Lung microvascular endothelial cell (primary cell): ENCODE data around the gene GMNN. TPM values are rescaled to one million over a fixed set of nuclear protein-coding genes. Genes with fewer than 3 reads are reported as not detected.
"Not testable (repeated sequence)": the region's sequence is repeated elsewhere in the genome, so short reads cannot be mapped to it uniquely, and the experiment has no call there.

Source experiments
- DNase-seq, 2 donors: peaks; one replicate each; pipeline versions ENCODE4 v3.0.0 to v3.0.0-alpha.2; 2010; ENCODE audit warnings: low read depth in 2 of 2
- total RNA-seq: library from RNA; depleted of rRNA; stranded (reverse); fragments of >200 nt; gene quantifications from 2 replicates; pipeline ENCODE4 v1.2.1, GENCODE V29; 2014

GMNN gene
- total RNA-seq, 1 donor from 2014 or later = 7.9 TPM

- DNase-seq = no peak
These were observed 13.4 kb upstream of the GMNN start for GRCh38 chr6:24761193-24761835.

- DNase-seq = no peak
These were observed 12.9 kb upstream of the GMNN start for GRCh38 chr6:24761851-24762250.

- DNase-seq = no peak
These were observed 11.2 kb upstream of the GMNN start for GRCh38 chr6:24763578-24763977.

DNA sequence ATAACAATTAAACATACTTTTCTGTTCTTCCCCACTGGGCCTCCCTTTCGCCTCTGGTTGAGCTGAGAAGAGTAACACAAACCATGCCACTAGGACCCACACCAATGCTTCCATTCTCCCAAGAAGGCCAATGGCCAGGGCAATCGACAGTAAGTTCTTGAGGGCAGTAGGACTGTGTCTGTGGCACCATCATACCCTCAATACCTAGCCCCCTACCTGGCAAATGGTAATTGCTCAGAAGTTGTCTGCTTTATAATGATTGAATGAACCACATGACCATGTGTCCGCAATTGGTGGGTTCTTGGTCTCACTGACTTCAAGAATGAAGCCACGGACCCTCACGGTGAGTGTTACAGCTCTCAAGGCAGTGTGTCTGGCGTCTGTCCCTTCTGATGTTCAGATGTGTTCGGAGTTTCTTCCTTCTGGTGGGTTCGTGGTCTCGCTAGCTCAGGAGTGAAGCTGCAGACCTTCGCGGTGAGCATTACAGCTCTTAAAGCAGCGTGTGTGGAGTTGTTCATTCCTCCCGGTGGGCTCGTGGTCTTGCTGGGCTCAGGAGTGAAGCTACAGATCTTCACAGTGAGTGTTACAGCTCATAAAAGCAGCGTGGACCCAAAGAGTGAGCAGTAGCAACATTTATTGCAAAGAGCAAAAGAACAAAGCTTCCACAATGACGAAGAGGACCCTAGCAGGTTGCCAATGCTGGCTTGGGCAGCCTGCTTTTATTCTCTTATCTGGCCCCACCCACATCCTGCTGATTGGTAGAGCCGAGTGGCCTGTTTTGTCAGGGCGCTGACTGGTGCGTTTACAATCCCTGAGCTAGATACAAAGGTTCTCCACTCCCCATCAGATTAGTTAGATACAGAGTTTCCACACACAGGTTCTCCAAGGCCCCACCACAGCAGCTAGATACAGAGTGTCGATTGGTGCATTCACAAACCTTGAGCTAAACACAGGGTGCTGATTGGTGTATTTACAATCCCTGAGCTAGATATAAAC is 9.6 kb upstream of the GMNN start:
- DNase-seq = not testable (repeated sequence)

DNA sequence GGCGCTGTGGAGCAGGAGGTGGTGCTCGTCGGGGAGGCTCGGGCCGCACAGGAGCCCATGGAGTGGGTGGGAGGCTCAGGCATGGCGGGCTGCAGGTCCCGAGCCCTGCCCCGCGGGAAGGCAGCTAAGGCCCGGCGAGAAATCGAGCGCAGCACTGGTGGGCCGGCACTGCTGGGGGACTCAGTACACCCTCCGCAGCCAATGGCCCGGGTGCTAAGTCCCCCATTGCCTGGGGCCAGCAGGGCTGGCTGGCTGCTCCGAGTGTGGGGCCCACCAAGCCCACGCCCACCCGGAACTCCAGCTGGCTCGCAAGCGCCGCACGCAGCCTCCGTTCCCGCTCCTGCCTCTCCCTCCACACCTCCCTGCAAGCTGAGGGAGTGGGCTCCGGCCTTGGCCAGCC is 8.8 kb upstream of the GMNN start:
- DNase-seq = not testable (repeated sequence)

- DNase-seq = peak; percentile 47 to 53
These were observed 7.9 kb upstream of the GMNN start for GRCh38 chr6:24766680-24767462.

- no peak for DNase-seq
These were observed 6.4 kb upstream of the GMNN start for GRCh38 chr6:24768361-24768760.

GRCh38 chr6:24775520-24776058 is 852 bp downstream of the GMNN start:
- DNase-seq = peak in 1 of 2 donors; percentile 66

GRCh38 chr6:24777227-24777626 is 2.5 kb downstream of the GMNN start:
- DNase-seq = no peak

- no peak for DNase-seq
These were observed 3.4 kb downstream of the GMNN start for GRCh38 chr6:24778121-24778520.

DNA sequence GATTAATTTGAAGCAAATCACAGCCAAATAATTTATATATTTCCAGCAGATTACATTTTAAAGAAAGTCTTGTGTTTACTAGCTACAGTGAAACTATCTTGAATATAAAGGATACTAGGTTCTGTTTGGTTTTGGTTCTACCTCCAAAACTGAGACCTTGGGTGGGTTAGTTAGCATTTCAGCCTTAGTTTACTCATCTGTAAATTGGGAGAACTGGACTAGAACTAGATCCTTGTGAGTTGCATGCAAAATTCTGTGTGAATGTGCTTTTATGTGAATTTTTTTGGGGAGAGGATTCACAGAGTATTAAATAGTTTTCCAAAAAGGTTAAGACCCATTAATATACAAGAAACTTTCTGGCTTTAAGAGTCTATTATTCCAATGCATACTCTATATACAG is 4.1 kb downstream of the GMNN start:
- no peak for DNase-seq

DNA sequence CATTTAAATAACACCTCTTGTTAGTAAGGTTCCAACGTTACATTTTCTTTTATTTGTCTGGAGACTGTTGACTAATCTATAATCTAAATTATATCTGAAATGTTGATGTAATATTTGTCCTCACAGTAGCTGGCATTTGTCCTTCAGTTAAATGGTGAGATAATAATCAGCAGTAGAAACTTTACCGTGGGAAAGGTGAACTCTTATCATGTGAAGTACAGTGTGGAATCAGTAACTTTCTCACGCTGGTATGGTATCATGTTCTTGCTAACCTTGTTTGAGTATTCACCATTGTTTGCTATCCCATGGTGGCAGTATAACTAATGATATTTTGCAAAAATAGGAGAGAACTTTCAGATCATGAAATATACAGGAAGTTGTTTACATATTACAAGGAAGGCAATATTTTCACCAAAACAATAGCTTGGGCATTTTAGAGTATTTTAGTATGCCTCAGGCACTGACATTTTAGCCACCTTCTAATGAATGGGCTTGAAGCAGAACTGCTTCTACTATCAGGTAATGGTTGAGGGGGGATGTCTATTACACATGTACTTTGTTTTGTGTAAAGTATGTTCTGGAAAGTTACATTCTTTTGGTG is 4.8 kb downstream of the GMNN start:
- DNase-seq = peak; percentile 22 to 27

GRCh38 chr6:24780206-24780605 is 5.5 kb downstream of the GMNN start:
- DNase-seq = no peak

DNA sequence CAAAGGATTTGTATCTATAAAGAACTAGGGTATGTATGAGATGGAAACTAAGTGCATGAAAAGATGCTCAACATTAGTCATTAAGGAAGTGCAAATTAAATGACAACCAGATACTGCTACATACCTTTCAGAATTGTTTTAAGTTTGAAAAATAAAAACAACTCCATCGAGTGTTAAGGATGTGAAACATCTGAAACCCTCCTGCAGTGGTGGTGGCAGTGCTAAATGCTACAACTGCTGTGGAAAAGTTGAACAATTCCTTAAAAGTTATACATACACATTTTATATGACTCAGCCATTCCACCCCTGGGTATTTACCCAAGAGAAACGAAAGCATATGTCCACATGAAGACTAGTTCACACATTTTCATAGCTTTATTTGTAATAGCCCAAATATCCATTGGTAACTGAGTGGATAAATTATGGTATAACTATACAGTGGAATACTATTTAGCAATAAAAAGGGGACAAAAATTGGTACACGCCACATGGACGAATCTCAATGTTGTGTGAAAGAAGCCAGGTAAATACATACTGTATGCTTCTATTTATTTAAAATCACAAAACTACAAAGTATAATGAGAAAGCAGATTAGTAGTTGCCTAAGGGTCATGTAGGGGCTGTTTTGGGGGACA is 13.4 kb downstream of the GMNN start:
- no peak for DNase-seq

DNA sequence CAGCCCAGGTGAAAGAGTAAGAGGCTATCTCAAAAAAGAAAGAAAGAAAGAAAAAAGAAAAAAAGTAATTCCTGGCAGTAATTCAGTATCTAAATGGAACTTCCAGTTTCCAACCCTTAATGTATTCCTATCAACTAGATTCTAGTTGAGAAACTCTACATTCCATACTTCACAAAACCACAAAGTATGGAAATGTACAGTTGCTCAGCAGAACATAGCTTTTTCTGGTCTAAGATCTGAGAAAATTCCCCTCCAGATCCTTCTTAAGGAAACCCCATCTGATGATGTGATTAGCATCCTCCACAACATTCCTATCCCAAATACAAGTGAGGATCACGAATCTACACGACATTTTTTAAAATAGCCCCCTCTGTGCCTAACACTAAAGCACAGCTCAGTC is 20.4 kb downstream of the GMNN start:
- no peak for DNase-seq

DNA sequence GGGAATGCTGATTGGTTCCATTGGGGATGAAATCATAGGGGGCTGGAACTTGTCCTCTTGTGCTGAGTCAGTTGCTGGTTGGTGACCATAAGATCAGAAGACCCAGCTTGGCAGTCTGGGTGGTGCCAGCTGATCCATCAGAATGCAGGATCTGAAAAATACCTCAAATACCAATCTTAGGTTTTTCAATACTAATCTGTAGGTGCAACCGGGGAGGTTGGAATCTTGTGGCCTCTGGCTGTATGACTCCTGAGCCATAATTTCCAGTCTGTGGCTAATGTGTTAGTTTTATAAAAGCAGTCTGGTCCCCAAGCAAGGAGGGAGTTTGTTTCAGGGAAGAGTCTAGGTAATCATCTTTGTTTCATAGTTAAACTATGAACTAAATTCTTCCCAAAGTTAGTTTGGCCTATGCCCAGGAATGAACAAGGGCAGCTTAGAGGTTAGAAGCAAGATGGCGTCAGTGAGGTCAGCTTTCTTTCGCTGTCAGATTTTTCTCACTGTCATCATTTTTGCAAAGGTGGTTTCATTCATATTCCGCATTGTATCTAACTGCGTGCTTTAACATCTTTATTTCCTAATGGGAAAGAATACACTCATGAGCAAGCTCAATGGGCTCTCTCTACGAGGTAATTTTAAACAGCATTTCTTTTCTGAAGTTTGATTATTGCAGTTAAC is 22.0 kb downstream of the GMNN start:
- no peak for DNase-seq

DNA sequence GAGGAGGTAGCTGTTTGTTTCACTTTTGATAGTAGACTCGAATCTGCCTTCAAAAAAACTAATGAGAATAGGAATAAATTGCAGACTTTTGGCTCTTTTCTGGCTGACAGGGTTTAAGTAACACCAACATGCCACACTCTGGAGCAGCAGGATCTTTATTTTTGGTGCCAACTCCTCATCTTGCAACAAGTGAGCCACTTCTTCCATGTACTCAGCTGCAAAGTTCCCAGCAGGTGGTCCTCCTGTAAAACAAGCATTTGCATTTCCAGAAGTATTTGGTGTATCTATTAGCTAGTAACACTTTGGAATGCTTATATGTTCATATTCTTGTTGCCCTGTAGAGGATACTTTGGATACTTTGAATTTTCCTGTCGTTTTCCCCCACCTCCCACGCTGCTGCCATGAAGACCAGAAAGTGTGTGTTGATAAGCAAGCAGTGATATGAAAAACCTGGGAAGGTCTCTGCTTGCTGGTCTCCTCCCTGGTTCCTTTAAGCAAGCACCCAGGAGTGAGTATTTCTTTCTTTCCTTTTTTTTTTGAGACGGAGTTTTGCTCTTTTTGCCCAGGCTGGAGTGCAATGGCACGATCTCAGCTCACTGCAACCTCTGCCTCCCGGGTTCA is 23.0 kb downstream of the GMNN start:
- no peak for DNase-seq

GRCh38 chr6:24798740-24799540 is 24.2 kb downstream of the GMNN start, which contains the start of gene ARMH2:
Gene ARMH2 (minus strand): TSS chr6:24798917. CDS start chr6:24798857, 60 bp downstream.
- no peak for DNase-seq

- DNase-seq = no peak
These were observed 24.8 kb downstream of the GMNN start for GRCh38 chr6:24799541-24799915.
